WERI-Rb-1 (cell line): ENCODE data around the gene ZMYND8.

Source experiments
- DNase-seq: peaks from one replicate; pipeline ENCODE4 v3.0.0-alpha.2; 2020
- H3K27ac ChIP-seq: fragments of 250-450 bp; sonication (Bioruptor Pico); 2 replicates; pipeline ENCODE4 v1.5.1; 2020; ENCODE audit warnings: mild to moderate bottlenecking, moderate library complexity
- H3K27me3 ChIP-seq: fragments of 250-450 bp; sonication (Bioruptor Pico); 2 replicates; pipeline ENCODE4 v1.5.1; 2021; ENCODE audit warnings: mild to moderate bottlenecking, low read depth, moderate library complexity; ENCODE audit not compliant: insufficient read depth, severe bottlenecking
- H3K36me3 ChIP-seq: fragments of 250-450 bp; sonication (Bioruptor Pico); 2 replicates; pipeline ENCODE4 v1.5.1; 2020; ENCODE audit warnings: mild to moderate bottlenecking, moderate library complexity
- H3K4me3 ChIP-seq: 2 replicates; pipeline ENCODE4 v1.5.1; 2011; ENCODE audit warnings: low read depth, mild to moderate bottlenecking, control low read depth, low read length
- H3K9me3 ChIP-seq: fragments of 250-450 bp; sonication (Bioruptor Pico); 2 replicates; pipeline ENCODE4 v1.5.1; 2021; ENCODE audit warnings: mild to moderate bottlenecking, moderate library complexity; ENCODE audit not compliant: severe bottlenecking
- TF ChIP-seq, protein P1 (sequence below): IDR thresholded peaks from 2 replicates; pipeline ENCODE4 v1.5.1; 2011; ENCODE audit warnings: low read depth, mild to moderate bottlenecking, control low read depth, inconsistent platforms, low read length

Gene ZMYND8

DNA sequence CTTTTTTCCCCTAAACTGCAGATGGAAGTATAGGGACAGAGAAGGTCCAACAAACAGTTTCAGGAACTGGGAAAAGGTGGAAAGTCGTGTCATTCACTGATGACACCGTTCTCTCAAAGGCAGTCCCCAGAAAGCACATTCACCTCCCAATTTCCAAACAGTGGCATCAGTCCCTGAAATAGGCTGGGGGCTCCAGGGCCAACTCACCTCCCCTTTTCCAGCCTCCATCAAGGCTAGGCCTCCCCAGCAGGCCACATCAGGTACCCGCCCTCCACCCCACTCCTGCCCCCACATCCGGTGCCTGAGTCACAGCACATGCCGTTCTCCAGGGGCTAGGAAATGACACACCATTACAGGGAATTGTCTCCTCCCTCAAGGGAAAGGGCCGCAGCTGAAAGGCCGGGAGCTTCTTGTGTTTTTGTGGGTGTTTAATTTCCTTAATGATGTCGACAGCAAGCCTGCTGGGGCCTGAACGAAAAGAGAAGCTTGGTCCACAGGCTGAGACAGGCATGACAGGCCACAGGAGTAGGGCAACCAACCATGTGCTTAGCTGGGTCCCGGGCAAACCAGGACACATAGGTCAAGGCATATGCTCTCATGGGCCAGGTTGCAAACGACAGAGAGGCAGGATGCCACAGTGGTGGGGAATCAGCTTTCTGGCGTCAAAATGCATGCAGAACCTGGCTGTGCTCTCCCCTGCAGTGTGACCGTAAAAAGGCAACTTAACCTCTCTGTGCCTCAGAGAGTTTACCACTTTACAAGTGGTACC lies 39.2 kb downstream of the ZMYND8 start:
- H3K4me3 ChIP-seq: no peak overlapping the region
- no peak overlapping the region for H3K27ac ChIP-seq
- TF ChIP-seq, protein P1, sequence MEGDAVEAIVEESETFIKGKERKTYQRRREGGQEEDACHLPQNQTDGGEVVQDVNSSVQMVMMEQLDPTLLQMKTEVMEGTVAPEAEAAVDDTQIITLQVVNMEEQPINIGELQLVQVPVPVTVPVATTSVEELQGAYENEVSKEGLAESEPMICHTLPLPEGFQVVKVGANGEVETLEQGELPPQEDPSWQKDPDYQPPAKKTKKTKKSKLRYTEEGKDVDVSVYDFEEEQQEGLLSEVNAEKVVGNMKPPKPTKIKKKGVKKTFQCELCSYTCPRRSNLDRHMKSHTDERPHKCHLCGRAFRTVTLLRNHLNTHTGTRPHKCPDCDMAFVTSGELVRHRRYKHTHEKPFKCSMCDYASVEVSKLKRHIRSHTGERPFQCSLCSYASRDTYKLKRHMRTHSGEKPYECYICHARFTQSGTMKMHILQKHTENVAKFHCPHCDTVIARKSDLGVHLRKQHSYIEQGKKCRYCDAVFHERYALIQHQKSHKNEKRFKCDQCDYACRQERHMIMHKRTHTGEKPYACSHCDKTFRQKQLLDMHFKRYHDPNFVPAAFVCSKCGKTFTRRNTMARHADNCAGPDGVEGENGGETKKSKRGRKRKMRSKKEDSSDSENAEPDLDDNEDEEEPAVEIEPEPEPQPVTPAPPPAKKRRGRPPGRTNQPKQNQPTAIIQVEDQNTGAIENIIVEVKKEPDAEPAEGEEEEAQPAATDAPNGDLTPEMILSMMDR: no peak
- peak; percentile 40 for DNase-seq
- no peaks in the 10 kb centered on the region for H3K27me3 ChIP-seq
- H3K36me3 ChIP-seq: no peaks in the 10 kb centered on the region; the same call in none of the 2 replicates
- no peaks in the 10 kb centered on the region for H3K9me3 ChIP-seq

DNA sequence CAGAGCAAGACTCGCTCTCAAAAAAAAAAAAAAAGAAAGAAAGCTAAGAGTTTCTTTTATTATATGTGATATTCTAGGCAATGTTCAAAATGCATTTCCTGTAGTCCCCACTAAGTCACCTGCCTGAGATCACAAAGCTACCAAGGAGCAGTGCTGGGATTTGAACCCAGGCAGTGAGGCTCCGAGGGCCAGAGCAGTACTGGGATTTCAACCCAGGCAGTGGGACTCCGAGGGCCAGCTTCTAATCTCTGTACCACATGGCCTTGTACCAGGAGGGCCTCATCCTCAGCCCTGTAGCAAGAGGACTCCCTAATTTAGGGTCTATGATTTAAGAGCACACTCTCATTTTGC lies 39.7 kb downstream of the ZMYND8 start:
- Histone ChIP-seq H3K9me3 (no peaks in the 10 kb centered on the region), H3K36me3 (peaks cover 2% of the 10 kb centered on the region), H3K27ac (no peak overlapping the region), H3K27me3 (no peaks in the 10 kb centered on the region), H3K4me3 (no peak overlapping the region)
- TF ChIP-seq, protein P1: no peak
- no peak for DNase-seq

DNA sequence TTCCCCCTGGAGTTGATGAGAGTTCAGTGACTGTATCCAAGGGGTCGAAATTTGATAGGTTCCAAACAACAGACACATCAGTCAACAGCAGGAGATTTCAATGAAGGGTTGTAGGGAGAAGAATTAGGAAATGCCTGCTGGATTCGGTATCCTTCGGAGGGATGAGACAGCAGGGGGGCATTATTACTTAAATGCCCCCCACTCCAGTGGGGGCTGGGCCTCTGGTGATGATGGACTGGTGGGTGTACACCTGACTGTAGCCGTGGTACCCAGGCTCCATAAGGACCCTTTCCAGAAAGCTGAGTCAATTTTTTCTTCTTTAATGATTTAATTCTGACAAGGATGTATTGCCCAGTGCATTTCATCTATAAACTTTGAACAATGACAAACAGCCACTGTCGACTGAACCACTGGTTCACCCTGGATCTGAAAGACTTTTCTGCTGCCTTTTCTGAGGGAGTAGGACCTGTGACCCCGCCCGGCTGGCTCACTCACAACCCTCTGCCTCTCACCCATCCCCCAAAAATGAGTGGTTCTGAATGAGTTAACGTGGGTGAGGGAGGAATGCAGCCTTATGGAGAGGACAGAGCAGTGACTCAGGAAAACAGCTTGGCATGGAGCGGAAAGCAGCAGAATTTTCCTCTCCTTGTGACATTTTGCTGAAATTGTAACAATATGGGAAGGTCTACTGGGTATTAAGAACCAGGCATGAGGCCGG lies 41.0 kb downstream of the ZMYND8 start:
- Histone ChIP-seq H3K4me3 (no peak overlapping the region), H3K36me3 (peaks cover 4% of the 10 kb centered on the region), H3K27me3 (no peaks in the 10 kb centered on the region), H3K9me3 (no peaks in the 10 kb centered on the region), H3K27ac (no peak overlapping the region)
- no peak for DNase-seq
- TF ChIP-seq, protein P1: no peak

DNA sequence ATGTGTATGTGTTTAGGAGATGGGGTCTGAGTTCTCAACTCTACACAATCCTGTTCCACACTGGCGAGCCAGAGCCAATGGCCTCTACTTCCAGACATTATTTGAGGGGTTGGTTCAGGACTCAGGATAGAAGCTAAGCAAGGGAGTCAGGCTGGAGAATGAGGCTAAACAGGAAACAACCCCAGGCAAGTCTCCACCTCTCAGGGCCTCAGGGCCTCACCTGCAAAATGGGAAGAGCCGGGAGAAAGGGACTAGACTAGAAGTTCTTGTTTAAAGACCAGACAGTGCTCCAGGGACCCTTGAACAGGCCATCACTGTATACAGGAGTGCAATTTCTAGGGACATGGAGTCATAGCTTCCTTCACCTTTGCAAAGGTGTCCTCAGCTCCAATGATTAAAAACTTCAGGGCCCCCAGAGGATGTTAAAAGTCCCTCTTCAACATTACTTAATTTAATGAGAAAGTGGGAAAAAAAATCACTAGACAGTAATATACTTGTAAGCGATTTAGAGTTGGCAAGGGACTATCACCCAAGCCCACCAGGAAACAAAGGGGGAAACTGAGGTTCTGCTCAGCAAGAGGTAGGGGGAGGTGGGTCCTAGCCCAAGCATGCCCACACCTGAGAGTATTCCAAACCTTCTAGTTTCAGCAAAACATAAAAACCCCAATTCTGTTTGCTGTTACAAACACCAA lies 41.7 kb downstream of the ZMYND8 start:
- Histone ChIP-seq H3K36me3 (peaks cover 6% of the 10 kb centered on the region), H3K27ac (no peak overlapping the region), H3K27me3 (no peaks in the 10 kb centered on the region), H3K9me3 (no peaks in the 10 kb centered on the region), H3K4me3 (no peak overlapping the region)
- TF ChIP-seq, protein P1: no peak
- no peak for DNase-seq

DNA sequence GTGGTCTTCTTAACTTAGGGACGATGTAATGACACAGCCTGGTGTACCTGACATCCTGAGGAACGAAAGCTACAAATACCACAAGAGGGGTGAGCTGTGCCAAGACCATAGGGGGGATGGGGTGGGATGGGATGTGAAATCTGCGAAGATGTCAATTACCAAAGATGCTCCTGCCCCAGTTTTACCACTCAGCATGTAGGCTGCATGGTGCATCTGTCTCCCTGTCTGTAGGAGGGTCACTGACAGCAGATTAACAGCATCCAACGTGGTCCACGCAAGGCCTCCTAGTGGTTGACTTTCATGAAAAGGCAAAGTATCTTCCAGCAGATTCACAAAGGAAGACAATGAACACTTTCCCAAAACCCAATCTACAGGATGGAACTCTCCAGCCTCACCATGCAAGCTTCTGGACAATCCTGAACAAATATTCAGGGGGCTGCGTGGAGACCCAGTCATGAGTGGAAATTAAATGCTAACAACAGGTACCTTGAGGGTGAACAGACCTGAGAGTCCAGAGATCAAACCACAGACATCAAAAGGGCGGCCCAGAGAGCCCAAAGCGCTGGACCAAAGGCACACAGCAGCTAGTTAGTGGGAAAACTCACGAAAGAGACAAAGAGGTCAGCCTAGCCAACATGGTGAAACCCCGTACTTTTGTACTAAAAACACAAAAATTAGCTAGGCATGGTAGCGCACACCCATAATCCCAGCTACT lies 44.4 kb downstream of the ZMYND8 start:
- Histone ChIP-seq H3K36me3 (peaks cover 27% of the 10 kb centered on the region), H3K27ac (no peak overlapping the region)
- TF ChIP-seq, protein P1: 0 out of 2 replicates have a peak, but pooled peaks have one; percentile 5

More for the DNA sequence above, 44.4 kb downstream of the ZMYND8 start:
- no peak overlapping the region for H3K4me3 ChIP-seq
- H3K27me3 ChIP-seq: no peaks in the 10 kb centered on the region
- no peaks in the 10 kb centered on the region for H3K9me3 ChIP-seq
- no peak for DNase-seq
